ENCODE data around the gene MTARC1. TPM values are rescaled to one million over a fixed set of nuclear protein-coding genes. Genes with fewer than 3 reads are reported as not detected.

The MTARC1 gene
- 29.0 TPM for total RNA-seq

DNA sequence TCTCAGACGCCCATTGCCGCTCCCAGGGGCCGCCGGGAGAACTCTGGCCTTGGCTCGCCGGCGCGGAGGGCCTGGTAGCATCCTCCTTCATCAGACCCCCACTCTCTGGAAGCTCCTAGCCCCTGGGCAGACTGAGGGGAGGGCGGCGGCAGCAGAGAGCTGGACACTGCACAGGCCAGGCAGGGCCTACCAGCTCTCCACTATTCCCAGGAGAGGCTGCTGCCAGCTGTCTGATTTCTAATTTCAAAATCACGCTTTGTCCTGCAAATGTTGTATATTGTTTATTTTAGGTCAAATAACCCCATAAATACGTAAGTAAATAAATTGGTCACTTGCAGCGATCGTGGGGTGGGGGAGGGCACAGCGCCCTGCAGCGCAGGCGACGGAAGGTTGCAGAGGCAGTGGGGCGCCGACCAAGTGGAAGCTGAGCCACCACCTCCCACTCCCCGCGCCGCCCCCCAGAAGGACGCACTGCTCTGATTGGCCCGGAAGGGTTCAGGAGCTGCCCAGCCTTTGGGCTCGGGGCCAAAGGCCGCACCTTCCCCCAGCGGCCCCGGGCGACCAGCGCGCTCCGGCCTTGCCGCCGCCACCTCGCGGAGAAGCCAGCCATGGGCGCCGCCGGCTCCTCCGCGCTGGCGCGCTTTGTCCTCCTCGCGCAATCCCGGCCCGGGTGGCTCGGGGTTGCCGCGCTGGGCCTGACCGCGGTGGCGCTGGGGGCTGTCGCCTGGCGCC, at the start of gene MTARC1:
Gene MTARC1 (plus strand): TSS at position 577 of the 732 bp plus-strand sequence. CDS start 32 bp downstream, at position 609.
- DNase-seq (ENCODE audit: low spot score), result peak; percentile 76

DNA sequence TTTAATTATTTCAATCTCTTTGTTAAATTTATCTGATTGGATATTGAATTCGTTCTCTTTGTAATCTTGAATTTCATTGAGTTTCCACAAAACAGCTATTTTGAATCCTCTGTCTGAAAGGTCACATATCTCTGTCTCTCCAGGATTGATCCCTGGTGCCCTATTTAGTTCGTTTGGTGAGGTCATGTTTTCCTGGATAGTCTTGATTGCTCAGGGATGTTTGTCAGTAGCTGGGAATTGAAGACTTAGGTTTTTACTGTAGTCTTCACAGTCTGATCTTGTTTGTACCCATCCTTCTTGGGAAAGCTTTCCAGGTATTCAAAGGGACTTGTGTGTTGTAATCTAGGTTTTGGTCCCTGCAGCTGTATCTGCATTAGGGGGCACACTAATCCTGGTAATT, 45.4 kb upstream of the MTARC1 start:
- no peak for DNase-seq (ENCODE audit: low spot score)

GRCh38 chr1:220741825-220742224, 44.9 kb upstream of the MTARC1 start:
- no peak for DNase-seq (ENCODE audit: low spot score)

- no peak for DNase-seq (ENCODE audit: low spot score)
Measured at GRCh38 chr1:220742520-220742919, 44.2 kb upstream of the MTARC1 start.

- DNase-seq (ENCODE audit: low spot score), result no peak
Measured at GRCh38 chr1:220746851-220747250, 39.9 kb upstream of the MTARC1 start.

- no peak for DNase-seq (ENCODE audit: low spot score)
Measured at GRCh38 chr1:220747437-220748088, 39.1 kb upstream of the MTARC1 start.

GRCh38 chr1:220748089-220748934, 38.4 kb upstream of the MTARC1 start, which contains the start of gene MTARC2:
Gene MTARC2 (plus strand): TSS chr1:220748322. CDS start chr1:220748532, 210 bp downstream.
- peak; percentile 80 for DNase-seq (ENCODE audit: low spot score)

- no peak for DNase-seq (ENCODE audit: low spot score)
Measured at GRCh38 chr1:220748936-220749335, 37.8 kb upstream of the MTARC1 start.

- DNase-seq (ENCODE audit: low spot score), result peak; percentile 40
Measured at GRCh38 chr1:220750131-220750515, 36.6 kb upstream of the MTARC1 start.

DNA sequence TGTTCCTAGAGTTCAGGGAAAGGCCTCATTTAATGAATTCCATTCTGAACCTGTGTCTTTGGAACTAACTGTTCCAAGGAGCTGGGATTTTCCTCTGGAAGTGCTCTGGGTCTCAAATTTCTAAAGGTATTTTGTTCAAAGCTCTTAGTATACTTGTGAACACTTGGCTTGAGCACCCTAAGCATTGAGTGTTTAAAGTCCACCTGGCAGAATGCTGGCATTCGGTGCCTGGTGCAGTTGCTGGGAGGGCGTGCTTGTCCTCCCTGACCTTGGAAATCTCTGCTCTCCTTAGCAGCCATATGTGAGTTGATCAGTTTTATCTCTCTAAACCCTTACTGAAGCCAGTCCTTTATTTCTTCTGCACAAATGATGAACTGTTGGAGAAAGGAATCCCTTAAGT, 35.6 kb upstream of the MTARC1 start:
- no peak for DNase-seq (ENCODE audit: low spot score)

GRCh38 chr1:220754212-220754917, 32.3 kb upstream of the MTARC1 start:
- DNase-seq (ENCODE audit: low spot score), result no peak

GRCh38 chr1:220754918-220755295, 31.8 kb upstream of the MTARC1 start:
- DNase-seq (ENCODE audit: low spot score), result no peak

DNA sequence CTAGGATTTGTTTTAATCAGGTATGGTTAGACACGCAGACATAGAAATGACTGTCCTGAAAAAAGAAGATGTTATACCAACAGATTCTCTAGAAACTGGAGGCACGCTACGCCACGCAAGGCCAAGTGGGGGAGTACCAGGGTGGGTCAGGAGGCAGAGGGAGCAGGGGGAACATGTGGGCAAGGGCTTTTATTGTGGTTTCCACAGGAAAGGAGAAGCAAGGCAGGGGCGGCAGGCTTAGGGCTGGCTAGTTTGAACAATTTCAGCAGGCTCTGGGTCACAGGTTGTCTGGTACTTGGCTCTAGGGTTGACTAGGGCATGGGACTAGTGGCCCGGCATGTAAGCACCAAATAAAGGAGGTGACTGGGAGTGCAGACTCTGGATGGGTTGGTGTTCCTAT, 31.4 kb upstream of the MTARC1 start:
- no peak for DNase-seq (ENCODE audit: low spot score)

GRCh38 chr1:220757441-220757840, 29.3 kb upstream of the MTARC1 start:
- no peak for DNase-seq (ENCODE audit: low spot score)

DNA sequence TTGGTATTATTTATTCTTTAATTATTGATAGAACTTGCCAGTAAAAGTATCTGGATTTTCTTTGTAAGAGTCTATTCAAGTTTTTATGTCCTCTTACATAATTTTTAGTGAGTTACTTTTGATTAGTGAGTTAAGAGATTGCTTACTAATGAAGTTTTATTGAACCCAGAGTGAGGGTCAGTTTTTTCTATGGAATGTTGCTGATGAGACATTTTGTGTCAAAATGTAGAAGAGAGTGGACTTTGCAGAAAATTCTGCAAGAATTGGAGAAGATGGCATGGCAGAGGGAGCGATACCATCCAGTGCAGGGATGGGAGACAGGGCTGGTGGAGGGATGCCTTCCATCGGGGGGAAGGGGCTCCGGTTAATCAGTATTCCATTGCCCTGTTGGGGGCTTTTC, 27.6 kb upstream of the MTARC1 start:
- no peak for DNase-seq (ENCODE audit: low spot score)

DNA sequence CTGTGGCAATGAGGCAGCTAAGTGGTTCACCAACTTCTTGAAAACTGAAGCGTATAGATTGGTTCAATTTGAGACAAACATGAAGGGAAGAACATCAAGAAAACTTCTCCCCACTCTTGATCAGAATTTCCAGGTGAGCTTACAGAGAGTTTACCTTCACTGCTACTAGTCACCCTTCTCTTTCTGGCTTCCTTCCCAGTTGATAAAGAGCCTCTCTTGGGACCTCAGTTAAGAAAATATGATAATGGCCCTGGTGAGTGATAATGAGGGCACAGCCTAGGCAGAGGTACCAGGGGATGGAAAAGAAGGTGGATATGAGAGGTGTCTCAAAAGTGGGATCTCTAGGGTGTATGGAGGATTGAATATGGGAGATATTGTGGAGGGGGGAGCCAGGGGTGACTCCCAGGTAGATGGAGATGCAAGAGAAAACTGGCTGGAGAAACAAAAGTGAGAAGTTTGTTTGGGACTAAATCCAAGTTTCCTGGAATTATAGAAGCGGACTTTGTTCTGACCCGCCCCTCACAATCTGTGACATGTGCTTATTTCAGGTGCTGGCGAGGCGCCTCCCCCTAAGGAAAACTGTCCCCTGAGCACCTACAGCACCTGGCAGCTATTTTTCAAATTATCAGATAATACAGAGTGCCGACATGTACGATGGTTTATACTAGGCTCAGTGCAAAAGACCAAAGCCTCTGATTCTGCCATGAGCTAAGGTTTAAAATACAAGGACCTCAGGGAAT, 24.9 kb upstream of the MTARC1 start:
- no peak for DNase-seq (ENCODE audit: low spot score)

- DNase-seq (ENCODE audit: low spot score), result no peak
Measured at GRCh38 chr1:220764757-220765156, 22.0 kb upstream of the MTARC1 start.

- DNase-seq (ENCODE audit: low spot score), result no peak
Measured at GRCh38 chr1:220767312-220768125, 19.2 kb upstream of the MTARC1 start.

- DNase-seq (ENCODE audit: low spot score), result peak; percentile 40
Measured at GRCh38 chr1:220768126-220768601, 18.5 kb upstream of the MTARC1 start.

DNA sequence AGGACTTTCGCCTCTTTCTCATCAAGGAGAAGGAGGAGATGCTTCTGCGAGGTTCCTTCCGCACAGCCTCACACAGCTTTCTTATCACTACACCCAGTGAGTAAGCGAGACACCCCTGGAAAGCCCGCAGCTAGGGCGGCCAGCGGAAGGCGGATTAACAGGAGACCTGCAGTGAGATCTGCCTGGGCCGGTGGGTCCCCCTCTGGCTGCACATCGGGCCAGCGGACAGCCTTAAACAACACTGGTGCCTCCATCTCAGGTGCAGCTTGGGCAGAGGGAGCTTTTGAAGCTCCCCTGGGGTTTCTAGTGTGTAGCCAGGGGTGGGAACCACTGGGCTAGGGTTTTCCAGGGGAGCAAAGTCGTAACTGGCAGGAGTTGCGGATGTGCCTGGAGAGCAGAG, 17.5 kb upstream of the MTARC1 start:
- DNase-seq (ENCODE audit: low spot score), result no peak
